Renal cortical epithelial cell (primary cell): ENCODE data around the gene BAZ1B. TPM values are rescaled to one million over a fixed set of nuclear protein-coding genes. Genes with fewer than 3 reads are reported as not detected.
A peak's percentile ranks its signal among the peaks of the same experiment; 100 is the strongest.
"Not testable (repeated sequence)": the region's sequence is repeated elsewhere in the genome, so short reads cannot be mapped to it uniquely, and the experiment has no call there.

Experiments used
- DNase-seq: peaks from one replicate; pipeline ENCODE4 v3.0.0-alpha.2; 2011; ENCODE audit warnings: low read depth
- total RNA-seq: library from RNA; depleted of rRNA; stranded (reverse); fragments of >200 nt; gene quantifications from 2 replicates; pipeline ENCODE4 v1.2.3, GENCODE V29; 2014

BAZ1B gene
- total RNA-seq, 1 donor from 2014 or later, result 66.4 TPM

DNA sequence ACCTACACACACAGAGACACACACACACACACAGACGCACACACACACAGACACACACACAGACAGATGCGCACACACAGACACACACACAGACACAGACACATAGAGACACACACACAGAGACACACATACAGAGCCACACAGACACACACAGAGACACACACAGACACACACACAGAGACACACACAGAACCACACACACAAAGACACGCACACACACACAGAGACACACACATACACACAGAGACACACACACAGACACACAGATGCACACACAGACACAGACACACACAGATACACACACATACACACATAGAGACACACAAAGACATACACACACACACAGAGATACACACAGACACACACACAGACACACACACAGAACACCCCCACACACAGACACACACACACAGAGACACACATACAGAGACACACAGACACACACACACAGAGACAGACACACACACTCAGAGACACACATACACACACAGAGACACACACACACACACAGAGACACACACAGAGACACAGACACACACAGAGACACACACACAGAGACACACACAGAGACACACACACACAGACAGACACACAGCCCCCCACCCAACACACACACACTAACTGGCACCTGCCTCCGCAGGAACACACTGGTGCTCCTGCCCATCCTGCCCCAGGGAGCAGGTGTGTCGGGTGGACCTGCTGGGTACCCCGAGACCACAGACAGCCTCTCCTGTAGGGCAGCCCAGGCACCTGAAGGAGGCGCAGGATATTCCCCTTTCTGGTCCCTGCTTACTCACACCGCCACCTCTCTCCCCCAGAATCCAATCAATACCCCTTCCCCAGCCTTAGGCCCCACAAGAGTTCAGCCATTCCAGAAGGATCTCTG is 93.9 kb downstream of the BAZ1B start:
- no peak for DNase-seq

- DNase-seq, result no peak
Observed at GRCh38 chr7:73426016-73426415, 96.1 kb downstream of the BAZ1B start.

DNA sequence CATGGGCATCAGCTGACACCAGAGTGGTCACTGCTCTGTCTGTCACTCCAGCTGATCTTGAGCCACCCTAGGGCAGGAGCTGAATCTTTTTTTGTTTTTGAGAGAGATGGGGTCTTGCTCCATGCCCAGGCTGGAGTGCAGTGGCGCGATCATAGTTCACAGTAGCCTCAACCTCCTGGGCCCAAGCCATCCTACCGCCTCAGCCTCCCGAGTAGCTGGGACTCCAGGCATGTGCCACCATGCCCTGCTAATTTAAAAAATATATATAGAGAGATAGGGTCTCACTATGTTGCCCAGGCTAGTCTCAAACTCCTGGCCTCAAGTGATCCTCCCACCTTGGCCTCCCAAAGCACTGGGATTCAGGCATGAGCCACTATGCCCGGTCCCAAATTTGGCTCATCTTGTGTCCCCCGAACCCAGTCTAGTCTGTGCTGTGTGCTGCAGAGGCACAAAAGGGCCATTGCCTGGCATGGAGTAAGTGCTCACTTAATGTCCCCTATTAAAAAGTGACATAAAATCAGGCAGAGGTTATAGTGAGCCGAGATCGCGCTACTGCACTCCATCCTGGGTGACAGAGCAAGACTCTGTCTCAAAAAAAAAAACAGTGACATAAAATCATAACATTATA is 96.6 kb downstream of the BAZ1B start:
- DNase-seq, result no peak

- DNase-seq, result no peak
Observed at GRCh38 chr7:73424489-73424885, 97.6 kb downstream of the BAZ1B start.

- DNase-seq, result no peak
Observed at GRCh38 chr7:73423519-73424488, 98.3 kb downstream of the BAZ1B start.

DNA sequence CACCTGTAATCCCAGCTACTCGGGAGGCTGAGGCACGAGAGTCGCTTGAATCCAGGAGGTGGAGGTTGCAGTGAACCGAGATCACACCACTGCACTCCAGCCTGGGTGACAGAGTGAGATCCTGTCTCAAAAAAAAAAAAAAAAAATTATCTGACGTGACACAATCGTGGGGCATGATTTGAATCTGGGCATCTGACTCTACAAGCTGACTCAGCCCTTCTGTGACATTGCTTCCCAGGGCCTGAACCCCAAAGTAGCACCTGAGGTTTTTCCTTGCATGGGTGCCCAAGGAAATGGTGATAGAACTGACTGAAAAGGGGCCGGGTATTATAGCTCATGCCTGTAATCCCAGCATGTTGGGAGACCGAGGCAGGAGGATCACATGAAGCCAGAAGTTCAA is 101.5 kb downstream of the BAZ1B start:
- DNase-seq, result not testable (repeated sequence)

DNA sequence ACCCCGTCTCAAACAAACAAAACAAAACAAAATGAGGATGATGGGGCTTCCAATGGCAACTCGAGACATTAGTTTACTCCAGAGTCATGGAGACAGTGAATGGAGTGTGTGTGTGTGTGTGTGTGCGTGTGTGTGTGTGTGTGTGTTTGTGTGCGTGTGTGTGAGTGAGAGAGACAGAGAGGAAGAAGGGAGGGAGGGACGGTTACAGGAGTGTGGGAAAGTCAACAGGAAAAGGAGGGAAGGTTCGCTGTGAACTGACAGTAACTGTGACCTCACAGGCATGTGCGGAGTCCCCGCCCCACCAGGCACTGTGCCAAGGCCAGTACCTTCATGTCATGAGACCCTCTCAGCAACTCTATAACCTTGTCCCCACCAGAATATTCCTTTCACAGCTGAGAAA is 102.1 kb downstream of the BAZ1B start:
- peak; percentile 30 for DNase-seq

GRCh38 chr7:73418113-73418703 is 103.9 kb downstream of the BAZ1B start:
- DNase-seq, result no peak

GRCh38 chr7:73410541-73411131 is 111.5 kb downstream of the BAZ1B start:
- not testable (repeated sequence) for DNase-seq

DNA sequence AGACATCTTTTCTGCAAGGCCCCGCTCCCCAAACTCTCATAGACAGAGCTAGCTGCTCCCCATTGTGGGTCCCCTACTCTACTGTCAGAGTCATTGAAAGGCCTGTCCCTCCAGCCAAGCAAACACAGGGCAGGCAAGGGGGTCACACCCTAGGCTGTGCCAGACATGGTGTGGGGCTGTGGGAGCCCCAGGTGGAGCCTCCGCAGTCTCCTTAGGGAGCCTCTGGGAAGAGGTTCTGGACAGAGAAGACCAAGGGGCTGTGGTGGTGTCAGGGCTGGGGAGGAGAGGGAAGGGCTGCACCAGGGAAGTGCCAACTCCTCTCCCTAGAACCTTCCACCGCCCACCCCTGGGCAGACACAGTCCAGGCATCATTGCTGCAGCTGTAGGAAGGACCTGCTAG is 117.2 kb downstream of the BAZ1B start:
- DNase-seq, result not testable (repeated sequence)

DNA sequence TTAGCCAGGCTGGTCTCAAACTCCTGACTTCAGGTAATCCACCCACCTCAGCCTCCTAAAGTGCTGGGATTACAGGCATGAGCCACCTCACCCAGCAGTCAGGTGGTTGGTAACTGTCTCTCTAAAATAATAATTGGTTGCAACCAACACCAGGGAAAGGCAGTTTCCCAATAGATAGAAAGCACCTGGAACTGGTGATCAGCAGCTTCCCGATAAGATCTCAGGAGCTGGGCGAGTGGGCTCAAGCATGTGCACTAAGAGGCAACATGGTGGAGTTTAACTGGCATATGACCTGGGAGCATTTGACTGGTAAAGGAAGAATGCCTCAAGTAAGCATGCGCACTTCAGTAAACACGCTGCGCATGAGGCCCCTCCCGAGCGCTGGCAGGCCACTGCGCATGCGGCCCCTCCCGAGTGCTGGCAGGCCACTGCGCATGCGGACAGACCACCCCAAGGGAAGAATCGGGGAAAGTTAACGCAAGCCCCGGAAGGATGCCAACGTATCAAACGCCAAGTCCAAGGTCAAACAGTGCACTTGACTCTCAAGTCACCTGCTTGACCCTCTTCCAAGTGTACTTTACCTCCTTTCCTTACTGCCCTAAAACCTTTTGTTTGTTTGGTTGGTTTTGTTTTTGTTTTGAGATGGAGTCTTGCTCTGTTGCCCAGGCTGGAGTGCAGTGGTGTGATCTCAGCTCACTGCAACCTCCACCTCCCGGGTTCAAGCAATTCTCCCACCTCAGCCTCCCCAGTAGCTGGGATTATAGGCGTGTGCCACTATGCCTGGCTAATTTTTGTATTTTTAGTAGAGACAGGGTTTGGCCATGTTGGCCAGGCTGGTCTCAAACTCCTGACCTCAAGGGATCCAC is 122.7 kb downstream of the BAZ1B start:
- peak; percentile 56 for DNase-seq

GRCh38 chr7:73397521-73398281 is 124.4 kb downstream of the BAZ1B start:
- no peak for DNase-seq

DNA sequence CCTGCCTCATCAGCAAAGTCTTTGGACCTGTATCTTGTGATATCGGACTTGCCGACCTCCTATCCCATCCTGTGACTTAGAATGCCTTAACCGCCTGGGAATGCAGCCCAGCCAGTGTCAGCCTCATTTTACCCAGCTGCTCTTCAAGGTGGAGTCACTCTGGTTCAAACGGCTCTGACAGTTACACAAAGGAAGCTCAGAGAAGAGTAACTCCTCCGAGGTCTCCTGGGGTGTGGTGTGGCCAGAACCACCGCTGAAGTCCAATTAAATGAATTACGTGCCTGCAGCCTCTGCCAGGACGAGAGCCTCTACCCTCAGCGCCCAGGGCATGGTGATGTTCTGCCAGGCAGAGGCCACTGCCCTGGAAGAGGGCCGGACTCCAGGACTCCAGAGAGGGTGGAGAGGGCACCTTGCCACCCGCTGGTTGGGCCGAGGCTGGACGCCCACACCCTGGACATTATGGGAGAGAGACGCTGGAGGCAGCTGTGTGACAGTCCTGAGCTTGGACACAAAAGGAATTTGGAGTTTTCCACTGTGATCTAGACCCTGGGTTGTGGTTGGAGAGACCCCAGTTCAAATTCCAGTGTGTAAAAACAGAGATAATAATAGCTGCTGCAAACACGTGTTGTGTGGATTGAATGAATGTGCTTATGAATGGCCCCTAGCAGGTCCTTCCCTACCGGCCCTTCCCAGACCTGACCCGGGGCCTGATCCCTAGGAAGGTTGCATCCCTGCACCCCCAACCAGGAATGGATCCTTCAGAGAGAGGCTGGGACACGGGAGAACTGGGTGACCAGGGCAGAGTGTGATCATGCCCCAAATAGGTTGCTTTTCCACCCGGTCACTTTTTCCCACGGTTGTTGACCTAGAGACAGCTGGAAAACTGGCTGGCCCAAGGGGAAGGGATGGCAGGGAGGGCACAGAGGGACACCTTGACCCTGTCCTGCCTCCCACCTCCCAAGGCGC is 126.3 kb downstream of the BAZ1B start:
- no peak for DNase-seq

- no peak for DNase-seq
Observed at GRCh38 chr7:73394422-73394821, 127.7 kb downstream of the BAZ1B start.

DNA sequence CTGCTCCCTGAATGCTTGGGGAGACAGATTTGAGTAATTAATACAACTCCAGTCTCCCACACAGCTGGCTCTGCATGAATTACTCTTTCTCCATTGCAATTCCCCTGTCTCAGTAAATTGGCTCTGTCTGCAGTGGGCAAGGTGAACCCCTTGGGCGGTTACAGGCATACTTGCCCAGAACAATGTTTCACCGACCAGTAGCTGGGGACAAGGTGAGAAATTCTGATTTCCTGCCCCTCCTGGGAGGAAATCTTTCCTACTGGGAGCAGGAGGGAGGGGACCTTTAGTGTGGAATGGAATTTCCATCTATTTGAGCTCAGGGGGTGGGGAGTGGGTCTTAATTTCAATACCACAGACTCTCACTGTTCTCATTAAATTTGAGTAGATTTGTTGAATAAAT is 130.7 kb downstream of the BAZ1B start:
- no peak for DNase-seq
